Endothelial cell of umbilical vein (primary cell): ENCODE data around the gene SARS1. TPM values are rescaled to one million over a fixed set of nuclear protein-coding genes. Genes with fewer than 3 reads are reported as not detected.

ENCODE experiments used
- BruUV-seq: library from RNA; stranded (reverse); fragments of 400-500 nt; replicated peaks from 2 replicates; lab custom pipeline; 2021; lab: Mats Ljungman, UMichigan
- CTCF ChIA-PET: fragments of 300-600, 350-600 bp; sonication (Branson Sonifier 250); formaldehyde crosslinking; loops from one replicate; lab custom pipeline; 2021; ENCODE audit warnings: antibody characterized with exemption, inconsistent platforms; lab: Charles Lee
- POLR2A ChIA-PET: fragments of 300-600, 350-600 bp; sonication (Branson Sonifier 250); formaldehyde crosslinking; loops from one replicate; lab custom pipeline; 2021; ENCODE audit warnings: antibody characterized with exemption, inconsistent platforms; lab: Charles Lee
- DNase-seq: peaks from one replicate; pipeline ENCODE4 v3.0.0-alpha.2; 2011; ENCODE audit warnings: low read depth, low spot score
- FAIRE-seq: peaks from 2 replicates; lab custom pipeline; 2011; peaks lifted over from hg19 to GRCh38; lab: Jason Lieb, UNC
- H2AFZ ChIP-seq: 2 replicates; pipeline ENCODE4 v1.6.0; 2012; ENCODE audit warnings: low read depth, low read length, control low read depth, inconsistent platforms
- H3K27ac ChIP-seq: 2 replicates; pipeline ENCODE4 v1.5.1; 2011; ENCODE audit warnings: low read depth, mild to moderate bottlenecking, control low read depth, low read length, moderate library complexity; ENCODE audit not compliant: insufficient read depth
- H3K27me3 ChIP-seq, 2 experiments: 2 replicates each; pipeline versions ENCODE4 v1.6.0 to v1.6.1; 2011; ENCODE audit warnings: low read length in 2 of 2, mixed read lengths in 1 of 2; ENCODE audit not compliant: control insufficient read depth in 2 of 2, insufficient read depth in 2 of 2
- H3K36me3 ChIP-seq, 2 experiments: 2 replicates in 1 of 2; 3 replicates in 1 of 2; pipeline ENCODE4 v1.5.1; 2011; ENCODE audit warnings: low read length in 2 of 2, mild to moderate bottlenecking in 1 of 2, moderate library complexity in 1 of 2; ENCODE audit not compliant: control insufficient read depth in 2 of 2, insufficient read depth in 2 of 2; ENCODE audit errors: extremely low read depth in 1 of 2
- H3K4me1 ChIP-seq: 3 replicates; pipeline ENCODE4 v1.5.1; 2011; ENCODE audit warnings: mild to moderate bottlenecking, low read length; ENCODE audit not compliant: control insufficient read depth, insufficient read depth; ENCODE audit errors: extremely low read depth
- H3K4me2 ChIP-seq: 2 replicates; pipeline ENCODE4 v1.6.1; 2011; ENCODE audit warnings: low read length, control low read depth, mixed read lengths; ENCODE audit not compliant: insufficient read depth
- H3K4me3 ChIP-seq, 3 experiments: fragments of 200-600 bp in 1 of 3; sonication (generic), shearing (Covaris generic) in 1 of 3; replicated peaks in 1 of 3; 2 replicates each; pipeline ENCODE4 v1.5.1; 2011 to 2016; ENCODE audit warnings: control low read depth in 3 of 3, low read length in 3 of 3, mild to moderate bottlenecking in 2 of 3, inconsistent platforms in 1 of 3, low read depth in 1 of 3, moderate library complexity in 1 of 3; ENCODE audit not compliant: insufficient read depth in 1 of 3
- H3K79me2 ChIP-seq: 2 replicates; pipeline ENCODE4 v1.6.0; 2012; ENCODE audit warnings: low read length, inconsistent platforms; ENCODE audit not compliant: control insufficient read depth, insufficient read depth
- H3K9ac ChIP-seq: replicated peaks from 2 replicates; pipeline ENCODE3; 2011; ENCODE audit warnings: low read length, control low read depth; ENCODE audit not compliant: insufficient read depth; ENCODE audit errors: extremely low read depth
- H3K9me1 ChIP-seq: replicated peaks from 3 replicates; pipeline ENCODE4 v1.6.0; 2011; ENCODE audit warnings: mild to moderate bottlenecking, low read length; ENCODE audit not compliant: control insufficient read depth, insufficient read depth; ENCODE audit errors: extremely low read depth
- H3K9me3 ChIP-seq: replicated peaks from 2 replicates; pipeline ENCODE4 v1.5.1; 2012; ENCODE audit warnings: low read length, inconsistent platforms; ENCODE audit not compliant: control insufficient read depth, insufficient read depth
- H4K20me1 ChIP-seq: replicated peaks from 2 replicates; pipeline ENCODE3; 2011; ENCODE audit warnings: mild to moderate bottlenecking, low read length; ENCODE audit not compliant: control insufficient read depth, insufficient read depth; ENCODE audit errors: extremely low read depth
- CTCF ChIP-seq, 2 donors: IDR thresholded peaks; 1 replicate in 1 of 2; 2 replicates in 1 of 2; pipeline ENCODE4 v1.5.1; 2011; ENCODE audit warnings: low read length in 2 of 2, mild to moderate bottlenecking in 2 of 2, moderate library complexity in 2 of 2, control low read depth in 1 of 2, inconsistent platforms in 1 of 2, low read depth in 1 of 2; ENCODE audit not compliant: insufficient read depth in 1 of 2; ENCODE audit errors: extremely low read depth in 1 of 2
- EZH2 ChIP-seq: IDR thresholded peaks from 2 replicates; pipeline ENCODE4 v1.6.1; 2012; ENCODE audit warnings: borderline replicate concordance, low read depth, mild to moderate bottlenecking, moderate library complexity, low read length, inconsistent platforms; ENCODE audit not compliant: severe bottlenecking
- FOS ChIP-seq: IDR thresholded peaks from 2 replicates; pipeline ENCODE4 v1.6.1; 2011; ENCODE audit warnings: mild to moderate bottlenecking, low read length, moderate library complexity, borderline replicate concordance; ENCODE audit not compliant: insufficient read depth
- GATA2 ChIP-seq: IDR thresholded peaks from 2 replicates; pipeline ENCODE4 v1.7.0; 2011; ENCODE audit warnings: low read depth, mild to moderate bottlenecking, moderate library complexity, mixed read lengths, low read length; ENCODE audit not compliant: insufficient read length, insufficient read depth
- JUN ChIP-seq: IDR thresholded peaks from 2 replicates; pipeline ENCODE4 v1.6.1; 2011; ENCODE audit warnings: borderline replicate concordance, low read depth; ENCODE audit not compliant: insufficient read length, insufficient read depth
- MAX ChIP-seq: IDR thresholded peaks from 2 replicates; pipeline ENCODE4 v1.6.1; 2011; ENCODE audit not compliant: insufficient read depth, insufficient read length
- MYC ChIP-seq: IDR thresholded peaks from one replicate; pipeline ENCODE4 v1.6.1; 2011; ENCODE audit warnings: mild to moderate bottlenecking, low read depth, low read length
- POLR2A ChIP-seq: IDR thresholded peaks from 2 replicates; pipeline ENCODE4 v1.6.1; 2012; ENCODE audit warnings: low read depth, mild to moderate bottlenecking, control low read depth, low read length
- POLR2AphosphoS5 ChIP-seq: IDR thresholded peaks from 2 replicates; pipeline ENCODE4 v1.6.1; 2012; ENCODE audit warnings: low read depth, mild to moderate bottlenecking, control low read depth, low read length, moderate library complexity; ENCODE audit not compliant: insufficient read depth
- dilution Hi-C: fragments of 300-500 bp; cut with MboI; formaldehyde crosslinking; loops from one replicate; pipeline ENCODE4 v1.15.0; 2019; ENCODE audit warnings: low sequenced_read_pairs; ENCODE audit not compliant: extremely low pct_ligation_motif_present
- intact Hi-C: fragments of 100-400 bp; cut with micrococcal nuclease; formaldehyde crosslinking; loops from one replicate; pipeline ENCODE4 v1.10.0; 2022
- polyA plus RNA-seq, 4 experiments: library from polyadenylated mRNA; depleted of rRNA in 3 of 4; stranded (reverse) in 3 of 4; unstranded in 1 of 4; fragments of >200 nt; gene quantifications; 2 replicates each; pipeline versions ENCODE4 v1.2.1 to v1.2.3, GENCODE V29; 2011 to 2012; ENCODE audit warnings: missing spikeins in 1 of 4
- total RNA-seq: library from RNA; stranded (reverse); gene quantifications from 2 replicates; pipeline ENCODE4 v1.2.3, GENCODE V29; 2021

SARS1 gene
- total and polyA plus RNA-seq, 2 donors (not counting 3 experiments of a cell fraction or from before 2014, with no cell fraction given) = 110 to 178 TPM

GRCh38 chr1:109188200-109188599 is 25.5 kb upstream of the SARS1 start:
- dilution Hi-C loops (no loop called here), intact Hi-C loops (no loop called here)
- CTCF ChIA-PET = interaction anchor here (1.3 kb wide), 2 partner anchors 10 to 345 kb away, joined by 3 to 4 read pairs; no protein-coding TSS in a partner anchor
- H3K36me3 ChIP-seq = no peaks in the 10 kb centered on the region
- no peaks in the 10 kb centered on the region for H4K20me1 ChIP-seq
- no peaks in the 10 kb centered on the region for H3K9me3 ChIP-seq
- BruUV-seq = no TSS peak
- H3K4me3 ChIP-seq = no peak overlapping the region
- TF ChIP-seq MAX (no peak), POLR2AphosphoS5 (no peak), MYC (no peak)
- DNase-seq (no peak), FAIRE-seq (no peak)
- H3K27me3 ChIP-seq = peaks cover 0 to 1% of the 10 kb centered on the region in 2 experiments
- peaks cover 15% of the 10 kb centered on the region for H3K4me1 ChIP-seq
- no peak overlapping the region for H2AFZ ChIP-seq
- H3K27ac ChIP-seq = no peak overlapping the region
- POLR2A ChIA-PET = interaction anchor here (0.6 kb wide), 1 partner anchor 9 kb away, joined by 6 read pairs; no protein-coding TSS in a partner anchor
- H3K9ac ChIP-seq = no peak overlapping the region
- H3K4me2 ChIP-seq = no peak overlapping the region
- H3K9me1 ChIP-seq = no peaks in the 10 kb centered on the region
- H3K79me2 ChIP-seq = no peaks in the 10 kb centered on the region

- FAIRE-seq (no peak), DNase-seq (no peak)
- Histone ChIP-seq H3K9me3 (no peaks in the 10 kb centered on the region), H3K4me2 (no peak overlapping the region), H4K20me1 (no peaks in the 10 kb centered on the region), H3K9ac (no peak overlapping the region), H3K36me3 (no peaks in the 10 kb centered on the region), H3K9me1 (no peaks in the 10 kb centered on the region), H3K27ac (no peak overlapping the region), H2AFZ (no peak overlapping the region), H3K79me2 (no peaks in the 10 kb centered on the region), H3K27me3 (peaks cover 0 to 1% of the 10 kb centered on the region in 2 experiments), H3K4me1 (peaks cover 15% of the 10 kb centered on the region), H3K4me3 (no peak overlapping the region)
- TF ChIP-seq MYC (no peak), CTCF (IDR thresholded peaks at IDR 0.05; ENCODE audit: extremely low read depth in 1 of 2, insufficient read depth in 1 of 2, low read depth in 1 of 2, low read length in 2 of 2) (no peak), POLR2A (no peak), POLR2AphosphoS5 (no peak), GATA2 (no peak), MAX (no peak), JUN (no peak), EZH2 (no peak), FOS (no peak)
- dilution Hi-C loops (no loop called here), intact Hi-C loops (no loop called here)
- POLR2A ChIA-PET = no interaction called here
- BruUV-seq = no TSS peak
- CTCF ChIA-PET = interaction anchor here (1.3 to 1.6 kb wide), 3 partner anchors 10 to 344 kb away, joined by 3 to 4 read pairs (median 4); no protein-coding TSS in a partner anchor
Measured at GRCh38 chr1:109188781-109189180, 24.9 kb upstream of the SARS1 start.
